HG03565 (cell line): ENCODE data around the gene DGKI.
A peak's percentile ranks its signal among the peaks of the same experiment; 100 is the strongest.

Experiments used
- ATAC-seq: cut with Tn5 transposase; IDR thresholded peaks from one replicate; pipeline ENCODE4 v1.9.1; 2021; ENCODE audit warnings: mild to moderate bottlenecking, moderate library complexity; ENCODE audit not compliant: unreplicated experiment

DGKI gene

DNA sequence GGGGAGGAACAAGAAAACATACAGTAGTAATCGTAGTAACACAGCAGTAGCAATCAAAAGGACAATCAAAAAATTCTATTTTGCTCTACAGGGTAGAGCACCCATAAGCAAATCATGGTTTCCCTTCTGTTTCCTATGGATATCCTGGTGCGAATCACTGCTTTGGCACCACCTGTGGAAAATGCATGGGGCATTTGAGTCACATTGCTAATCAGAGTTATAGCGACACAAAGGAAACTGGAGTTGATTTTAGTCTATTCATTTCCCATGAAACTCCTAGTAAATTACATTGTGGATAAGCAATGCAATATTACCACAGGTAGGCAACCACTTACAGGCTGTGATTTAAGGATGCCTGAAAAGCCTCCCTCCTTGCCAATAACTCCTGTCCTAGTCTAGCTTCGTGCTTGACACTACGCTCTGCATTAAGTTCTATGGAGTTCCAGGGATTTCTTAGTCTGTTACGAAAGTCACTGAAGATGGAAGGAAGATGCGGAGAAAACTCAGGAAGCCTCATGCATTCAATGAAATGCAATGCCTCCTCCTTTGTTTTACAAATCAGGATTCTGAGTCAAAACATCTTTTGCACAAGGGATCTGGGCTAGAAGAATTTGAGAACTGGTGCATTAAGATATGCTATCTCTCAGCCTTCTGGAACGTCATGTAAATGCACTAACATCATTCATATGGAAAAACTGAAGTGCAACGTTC lies 188.4 kb downstream of the DGKI start:
- no peak for ATAC-seq

DNA sequence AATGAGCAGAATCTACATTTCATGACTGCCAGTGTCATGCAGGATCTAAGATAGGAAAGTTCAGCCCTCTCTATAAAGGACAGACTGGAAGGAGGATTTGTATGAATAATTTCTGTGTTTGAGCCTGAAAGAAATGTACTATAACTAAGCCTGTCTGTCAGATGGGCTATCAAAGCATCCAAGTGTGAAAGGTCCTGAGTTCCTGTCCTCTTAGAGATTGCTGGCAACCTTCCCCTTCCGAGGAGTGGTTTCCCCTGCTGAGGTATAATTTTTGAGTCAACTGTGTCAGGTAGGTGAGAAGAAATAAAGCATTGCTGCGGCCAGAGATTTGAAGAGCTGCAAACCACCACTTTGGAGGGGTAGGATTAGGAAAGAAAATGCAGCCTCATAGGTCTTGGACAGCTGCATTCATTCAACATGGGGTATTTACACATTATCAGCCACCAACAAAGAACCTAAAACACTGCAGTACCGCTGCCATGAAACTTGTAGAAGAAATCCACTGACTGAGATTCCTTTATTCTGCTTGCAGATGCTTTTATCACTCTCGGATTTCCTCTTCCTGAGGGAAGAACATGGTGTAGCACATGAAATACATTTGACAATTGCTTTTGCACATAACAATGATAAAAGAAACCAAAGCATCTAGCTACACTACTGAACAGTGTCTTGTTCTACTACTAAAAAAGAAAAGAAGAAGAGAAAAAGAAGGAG lies 189.1 kb downstream of the DGKI start:
- ATAC-seq = no peak

DNA sequence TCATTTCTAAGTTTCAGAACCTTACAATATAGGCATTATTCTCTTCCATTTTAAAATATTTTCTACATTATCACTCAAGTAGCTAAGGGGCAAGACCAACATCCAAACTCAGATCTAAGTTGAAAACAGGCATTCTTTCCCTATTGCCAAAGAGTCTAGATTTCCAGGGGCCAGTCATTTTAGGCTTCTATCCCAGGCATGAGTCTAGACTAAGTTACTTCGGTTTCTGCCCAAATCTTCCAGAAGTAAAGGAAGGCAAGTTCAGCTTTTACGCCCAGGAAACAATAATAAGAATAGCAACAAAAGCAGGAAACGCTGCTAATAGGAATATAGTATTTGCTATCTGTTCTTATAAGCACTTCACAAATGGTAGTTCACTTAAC lies 189.9 kb downstream of the DGKI start:
- ATAC-seq = no peak

DNA sequence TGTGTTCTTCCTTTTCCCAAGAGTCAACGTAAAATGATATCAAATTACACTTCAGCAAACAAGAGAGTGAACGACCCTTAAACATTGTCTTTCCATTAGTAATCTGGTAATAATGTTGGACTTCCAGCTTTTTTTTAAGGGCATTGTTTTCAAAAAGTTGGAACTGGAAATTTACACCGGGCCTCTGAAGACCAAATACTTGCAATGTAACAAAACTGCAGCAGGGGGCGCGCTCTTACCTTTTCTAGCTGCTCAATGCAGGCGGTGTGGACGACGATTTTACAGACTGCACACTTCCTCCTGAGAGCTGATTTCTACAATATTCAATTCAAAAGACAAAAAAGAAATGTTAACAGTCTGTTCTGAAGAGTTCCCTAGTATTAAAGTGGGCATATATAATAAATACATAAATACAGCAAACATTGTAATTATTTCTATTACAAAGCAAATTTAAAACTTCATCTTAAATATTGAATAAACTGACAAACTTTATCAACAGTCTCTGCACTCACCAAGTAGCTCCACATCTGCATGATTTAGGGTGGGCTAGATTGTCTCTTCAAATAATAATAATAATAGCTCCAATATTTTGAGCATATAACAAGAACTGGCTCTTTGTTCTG lies 190.4 kb downstream of the DGKI start:
- peak; percentile 67 for ATAC-seq

DNA sequence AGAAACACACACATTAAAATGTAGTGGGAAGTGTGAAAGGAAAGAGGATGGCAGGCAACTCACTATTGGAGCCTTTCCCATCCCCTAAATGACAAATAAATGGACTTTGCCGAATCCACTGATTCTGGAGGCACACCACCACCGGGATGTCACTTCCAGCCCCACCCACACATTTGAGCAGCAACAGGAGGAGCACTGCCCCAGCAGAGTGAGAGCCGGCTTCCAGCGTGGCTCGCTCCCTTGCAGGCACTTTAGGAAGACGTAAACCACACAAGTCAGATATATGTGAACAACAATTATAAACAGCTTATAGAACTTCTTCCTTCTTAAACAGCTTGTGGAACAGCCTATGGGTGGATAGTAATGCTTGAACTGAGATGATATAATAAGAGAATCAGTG lies 191.0 kb downstream of the DGKI start:
- no peak for ATAC-seq

DNA sequence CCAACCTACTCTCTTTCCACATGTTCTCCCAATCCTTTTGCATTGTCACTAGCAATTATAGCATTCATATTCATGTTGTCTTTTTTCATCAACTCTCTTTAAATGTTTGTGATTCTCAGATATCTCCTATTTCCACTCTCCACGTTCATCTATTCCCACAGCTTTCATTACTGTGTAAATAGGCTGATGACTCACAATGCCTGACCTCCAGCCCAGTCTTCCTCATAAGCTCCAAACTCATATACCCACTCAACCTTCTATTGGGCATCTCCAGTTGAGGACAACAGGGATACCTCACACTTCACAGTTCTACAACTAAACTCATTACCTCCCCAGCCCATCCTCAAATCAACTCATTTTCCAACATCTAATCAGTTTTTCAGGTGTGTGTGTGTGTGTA lies 194.1 kb downstream of the DGKI start:
- no peak for ATAC-seq

DNA sequence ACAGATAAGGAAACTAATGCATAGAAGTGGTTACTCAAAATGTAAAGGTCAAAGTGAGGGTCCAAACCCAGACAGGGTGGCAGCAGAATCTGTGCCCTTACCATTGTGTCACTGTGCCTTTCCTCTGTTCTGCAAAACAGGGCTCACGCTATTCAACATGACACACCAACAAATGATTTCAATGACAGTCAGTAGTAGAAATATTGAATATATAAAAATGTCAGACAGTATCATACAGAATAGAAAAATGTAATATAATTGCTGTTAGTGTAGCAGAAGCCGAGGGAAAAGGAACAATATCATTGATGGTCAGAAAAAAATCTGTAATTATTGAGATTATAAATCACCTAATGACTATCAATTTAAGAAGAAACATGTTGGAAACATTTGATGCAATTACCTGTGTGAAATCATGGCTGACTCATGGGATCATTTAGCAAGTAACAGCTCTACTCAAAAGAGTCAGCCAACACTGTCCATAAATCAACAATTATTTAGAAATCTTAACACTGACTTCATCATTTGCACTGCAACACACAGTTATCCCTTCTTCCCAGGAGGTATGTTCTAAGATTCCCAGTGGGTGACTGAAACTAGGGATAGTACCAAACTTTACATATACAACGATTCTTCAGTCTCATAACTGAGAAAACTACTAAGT lies 198.7 kb downstream of the DGKI start:
- ATAC-seq = no peak

DNA sequence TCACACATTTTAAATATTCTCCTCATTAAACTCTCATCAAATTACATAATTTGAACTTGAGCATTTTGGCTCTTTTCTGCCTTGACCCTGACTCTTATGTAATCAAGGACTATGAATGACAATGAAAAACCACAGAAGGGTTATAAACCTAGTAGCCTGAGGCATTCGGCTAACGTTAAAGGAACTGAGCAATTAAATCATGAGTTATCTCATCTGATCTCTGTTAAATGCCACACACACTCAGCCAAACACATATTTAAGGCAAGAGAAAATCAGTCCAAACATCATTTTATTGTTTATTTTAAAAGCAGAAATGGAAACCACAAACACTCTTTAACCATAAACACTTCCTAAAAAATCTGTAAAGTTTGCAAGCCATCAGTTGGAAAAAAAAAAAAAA lies 204.3 kb downstream of the DGKI start:
- no peak for ATAC-seq

DNA sequence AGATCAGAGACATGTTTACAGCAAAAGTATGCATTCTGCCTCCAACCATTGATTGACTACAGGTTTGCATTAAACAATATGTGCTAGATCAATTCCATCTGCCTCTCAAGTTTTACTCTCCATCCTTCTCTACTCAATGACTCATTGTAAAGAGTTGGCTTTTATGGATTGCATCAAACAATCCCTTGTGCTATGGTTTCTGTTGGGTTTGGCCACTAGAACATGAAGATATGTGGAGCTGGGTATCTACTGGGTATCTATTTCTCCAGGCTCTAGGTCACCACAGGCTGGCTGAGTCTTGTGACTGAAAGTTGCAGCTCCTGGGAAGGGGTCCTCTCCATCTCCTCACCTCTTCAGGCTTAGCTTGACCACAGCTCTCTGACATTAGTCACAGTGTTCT lies 204.7 kb downstream of the DGKI start:
- no peak for ATAC-seq

DNA sequence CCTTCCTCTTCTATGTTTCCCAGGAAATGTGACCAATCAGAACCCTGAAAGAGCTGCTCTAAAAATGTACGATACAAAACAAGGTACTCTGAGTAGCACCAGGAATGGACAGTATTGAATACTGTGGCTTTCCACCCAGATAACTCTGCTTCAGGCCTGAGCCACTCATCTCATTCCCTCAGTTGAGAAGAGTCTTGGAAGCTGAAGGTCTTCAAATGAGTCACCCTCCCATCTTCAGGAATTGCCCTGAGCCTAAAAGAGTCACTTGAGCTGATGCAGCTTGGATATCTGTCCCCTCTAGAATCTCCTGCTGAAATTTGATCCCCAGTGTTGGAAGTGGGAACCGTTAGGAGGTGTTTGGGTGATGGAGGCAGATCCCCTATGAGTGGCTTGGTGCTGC lies 210.4 kb downstream of the DGKI start:
- ATAC-seq = no peak

DNA sequence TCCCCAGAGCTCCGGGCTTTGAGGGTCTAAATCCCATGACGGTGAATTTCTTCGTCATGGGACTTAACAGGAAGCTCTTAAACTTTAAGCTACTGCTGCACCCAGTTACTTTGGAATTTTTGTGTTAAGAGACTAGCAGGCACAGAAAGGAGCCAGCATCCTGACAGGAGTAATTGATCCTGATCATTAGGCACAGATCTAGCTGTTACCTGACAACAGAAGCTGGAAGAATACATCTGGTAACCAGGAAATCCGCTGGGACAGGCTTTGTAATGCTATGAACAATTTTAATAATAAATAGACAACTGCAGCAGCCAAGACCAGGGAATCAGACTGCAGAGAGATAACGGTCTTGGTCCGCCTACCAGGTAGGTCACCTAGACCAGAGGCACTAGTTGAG lies 210.9 kb downstream of the DGKI start:
- ATAC-seq = no peak

DNA sequence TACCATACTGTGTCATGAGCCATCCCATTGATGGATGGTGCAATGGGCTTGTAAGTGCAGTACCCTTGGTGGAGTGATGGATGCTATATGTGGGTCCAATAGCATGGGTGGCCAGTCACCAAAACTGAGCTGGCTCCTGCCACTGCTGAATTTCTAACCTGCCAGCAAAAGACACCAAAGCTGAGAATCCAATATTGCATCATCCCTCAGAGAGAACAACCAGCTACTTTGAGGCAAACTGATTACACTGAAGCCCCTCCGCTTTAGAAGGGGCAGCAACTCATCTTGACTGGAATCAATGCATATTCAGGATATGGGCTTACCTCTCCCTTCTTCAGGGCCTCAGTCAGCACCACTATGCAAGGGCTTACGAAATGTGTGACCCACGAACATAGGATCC lies 211.6 kb downstream of the DGKI start:
- ATAC-seq = no peak

DNA sequence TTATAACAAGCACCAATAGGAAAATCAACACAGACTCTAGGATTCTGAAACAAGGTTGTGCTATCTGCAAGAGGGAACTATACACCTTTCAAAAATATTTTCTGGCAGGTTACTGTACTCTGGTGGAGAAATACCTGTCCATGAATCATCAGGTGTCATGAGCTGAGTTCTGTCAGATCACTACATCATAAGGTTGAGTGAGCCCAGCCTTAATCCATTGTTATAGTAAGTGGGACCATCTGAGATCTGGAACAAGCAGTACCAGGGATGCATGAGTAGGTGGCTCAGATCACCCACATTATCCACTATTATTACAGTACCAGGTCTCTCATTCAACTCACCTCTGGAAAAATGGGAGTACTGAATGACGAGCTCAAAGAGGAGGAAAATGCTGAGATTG lies 212.4 kb downstream of the DGKI start:
- ATAC-seq = no peak

DNA sequence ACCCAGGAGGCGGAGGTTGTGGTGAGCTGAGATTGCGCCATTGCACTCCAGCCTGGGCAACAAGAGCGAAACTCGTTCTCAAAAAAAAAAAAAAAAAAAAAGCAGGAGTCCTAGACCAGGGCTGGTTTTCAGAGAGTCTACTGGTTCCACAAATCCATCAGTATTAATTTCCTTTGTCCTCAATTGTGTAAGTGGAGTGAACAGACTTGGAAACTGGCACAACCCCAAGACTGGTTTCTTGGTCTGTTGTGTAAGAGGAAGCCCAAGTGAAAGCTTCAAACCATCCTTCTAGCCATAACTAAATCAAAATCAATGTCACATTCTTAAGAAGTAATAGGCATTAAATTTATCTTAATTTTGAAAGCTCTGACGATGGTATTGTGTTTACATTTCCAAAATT lies 213.6 kb downstream of the DGKI start:
- no peak for ATAC-seq

DNA sequence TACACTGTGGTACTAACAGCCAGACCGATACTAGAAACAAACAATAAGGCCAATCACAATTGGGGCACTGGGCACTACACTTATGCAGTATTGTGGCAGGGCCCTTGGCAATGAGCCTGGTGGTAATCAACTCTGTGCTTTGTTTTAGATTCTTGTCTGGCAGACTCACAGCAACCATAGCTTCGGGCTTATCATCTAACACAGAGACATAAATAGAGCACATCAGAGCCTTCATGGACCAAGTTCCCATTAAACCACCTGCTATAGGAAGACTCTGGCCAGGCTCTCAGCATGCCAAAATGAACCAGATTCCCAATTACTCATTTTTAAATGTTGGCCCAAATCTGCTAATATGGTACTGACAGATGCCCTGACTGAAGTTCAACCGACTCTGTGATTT lies 218.6 kb downstream of the DGKI start:
- no peak for ATAC-seq

DNA sequence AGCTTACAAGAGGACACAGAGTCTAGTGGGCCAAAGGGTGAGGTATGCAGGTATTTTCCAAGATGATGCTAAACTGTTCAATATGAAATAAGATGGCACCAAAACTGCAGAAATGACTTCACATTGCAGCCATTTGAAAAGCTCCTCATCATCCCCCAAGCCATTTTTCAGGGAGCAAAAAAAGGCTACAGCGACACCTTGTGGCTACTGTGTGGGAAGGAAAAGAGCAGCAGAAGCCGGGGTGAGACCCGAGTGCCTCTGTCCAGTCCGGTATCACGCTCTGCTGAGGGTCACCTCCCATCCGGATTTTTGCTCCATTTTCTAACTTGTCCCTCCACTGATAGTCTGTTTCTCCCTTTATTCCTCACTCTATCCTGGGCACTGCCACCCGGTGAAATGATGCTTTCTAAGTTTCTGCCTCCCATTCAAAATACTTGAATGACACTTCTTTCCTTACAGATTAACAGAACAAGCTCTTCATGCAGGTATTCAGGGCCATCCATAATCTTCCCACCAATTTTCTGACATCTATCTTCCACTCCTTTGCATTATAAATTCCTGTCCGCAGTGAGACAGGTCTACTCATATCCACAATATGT lies 220.2 kb downstream of the DGKI start:
- ATAC-seq = peak; percentile 78

DNA sequence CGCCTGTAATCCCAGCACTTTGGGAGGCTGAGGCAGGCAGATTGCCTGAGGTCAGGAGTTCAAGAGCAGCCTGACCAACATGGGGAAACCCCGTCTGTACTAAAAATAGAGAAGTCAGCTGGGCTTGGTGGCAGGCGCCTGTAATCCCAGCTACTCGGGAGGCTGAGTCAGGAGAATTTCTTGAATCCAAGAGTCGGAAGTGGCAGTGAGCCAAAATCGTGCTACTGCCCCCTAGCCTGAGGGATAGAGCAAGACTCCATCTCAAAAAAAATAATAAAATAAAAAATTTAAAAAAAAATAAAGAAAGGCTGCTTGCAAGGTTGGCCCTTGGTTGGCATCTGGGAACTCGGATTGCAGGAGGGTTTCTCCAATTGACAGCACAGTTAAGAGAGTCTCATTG lies 221.6 kb downstream of the DGKI start:
- no peak for ATAC-seq

DNA sequence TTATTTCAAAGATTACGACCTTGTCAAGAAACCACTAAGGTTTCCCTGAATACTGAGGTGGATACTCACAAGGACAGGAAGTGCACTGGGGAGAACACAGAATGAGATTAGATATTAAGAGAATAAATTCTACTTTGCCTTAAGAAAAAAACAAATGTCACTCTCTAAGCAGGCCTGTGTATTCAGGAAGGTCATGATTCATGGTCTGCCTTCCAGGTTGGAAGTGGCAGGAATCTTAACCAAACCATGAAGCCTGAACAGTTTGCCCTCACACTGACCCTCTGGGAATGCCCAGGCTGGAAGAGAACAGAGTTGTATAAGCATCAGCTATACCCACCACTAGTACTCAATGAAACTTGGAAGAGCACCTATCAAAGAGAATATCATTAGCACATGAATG lies 227.6 kb downstream of the DGKI start:
- no peak for ATAC-seq

DNA sequence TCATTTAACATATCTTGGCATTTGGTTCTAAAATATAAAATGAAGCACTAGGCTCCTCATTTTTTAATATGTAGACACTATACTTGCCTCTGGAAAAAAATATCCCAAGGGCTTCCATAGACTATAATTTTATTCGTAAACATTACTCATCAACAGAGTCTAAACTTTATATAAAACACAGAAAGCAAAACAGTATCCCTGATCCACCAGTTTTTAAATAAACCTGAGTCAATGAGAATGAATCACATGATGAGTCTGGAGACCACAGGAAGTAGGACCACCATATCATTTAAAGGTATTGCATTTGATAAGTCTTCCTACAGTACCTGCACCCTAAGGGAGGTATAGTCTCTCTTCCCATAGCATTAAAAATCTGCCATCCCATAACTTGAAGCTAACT lies 228.0 kb downstream of the DGKI start:
- ATAC-seq = no peak

DNA sequence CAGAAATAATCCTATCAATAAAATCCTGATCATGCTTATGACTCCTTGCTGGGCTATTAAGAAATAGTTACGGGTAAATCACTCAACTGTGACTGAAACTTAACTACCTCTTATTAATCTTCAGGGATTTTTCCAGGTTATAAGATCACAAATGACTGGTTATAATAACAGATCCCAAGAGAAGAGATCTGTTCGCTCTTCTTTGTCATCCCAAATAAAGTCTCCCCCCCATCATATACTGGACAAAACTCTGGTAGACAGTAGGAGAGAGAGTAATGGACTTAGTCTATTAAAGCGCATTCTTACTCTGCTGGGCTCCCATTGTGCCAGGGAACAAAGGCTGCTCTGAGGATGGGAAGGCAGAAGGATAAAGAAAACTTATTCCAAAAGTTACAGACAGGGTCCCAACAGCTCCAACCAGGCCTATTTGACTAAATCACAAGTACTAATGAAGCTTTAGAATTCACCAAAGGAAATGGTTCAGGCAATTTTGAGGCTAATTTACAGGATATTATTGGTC lies 233.7 kb downstream of the DGKI start:
- ATAC-seq = no peak

DNA sequence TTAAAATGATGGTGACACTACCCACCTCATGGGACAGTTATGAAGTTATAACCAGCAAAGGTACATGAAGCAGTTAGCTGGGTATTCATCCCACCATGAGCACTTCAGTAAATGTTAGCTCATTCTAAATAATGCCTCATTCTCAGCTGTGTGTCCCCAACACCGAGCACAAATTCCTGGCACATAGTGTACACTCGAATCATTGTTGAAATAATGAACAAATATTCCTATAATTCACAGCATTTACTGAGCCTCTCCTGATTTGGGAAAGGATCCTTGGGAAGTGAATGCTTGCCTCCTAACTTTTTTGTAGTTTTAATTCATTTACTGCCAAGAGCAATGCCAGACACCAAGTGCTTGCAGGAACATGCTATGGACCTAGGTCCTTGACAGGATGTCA lies 235.2 kb downstream of the DGKI start:
- no peak for ATAC-seq
